Psoas muscle (tissue), 8 donors: ENCODE data around the gene SRI. TPM values are rescaled to one million over a fixed set of nuclear protein-coding genes. Genes with fewer than 3 reads are reported as not detected.

Experiments used
- ATAC-seq, 4 donors: fragments of 200-7000 bp; cut with Tn5 transposase; one replicate each; pipeline ENCODE4 v1.9.1; 2020; ENCODE audit warnings: moderate library complexity in 3 of 4, mild to moderate bottlenecking in 2 of 4
- DNase-seq, 2 donors: peaks; one replicate each; pipeline ENCODE4 v3.0.0-alpha.2; 2020
- H3K27ac ChIP-seq: fragments of 200-600 bp; one replicate; pipeline ENCODE4 v1.8.0; 2022
- H3K27me3 ChIP-seq, 3 donors: fragments of 200-600 bp in 1 of 3; one replicate each; pipeline versions ENCODE4 v1.6.1 to v1.8.0; 2013 to 2022; ENCODE audit warnings: low read length in 2 of 3, mild to moderate bottlenecking in 2 of 3, moderate library complexity in 1 of 3; ENCODE audit not compliant: insufficient read depth in 3 of 3
- H3K36me3 ChIP-seq, 2 donors: fragments of 200-600 bp in 1 of 2; one replicate each; pipeline versions ENCODE4 v1.6.1 to v1.8.0; 2013 to 2022; ENCODE audit warnings: low read depth in 1 of 2, mild to moderate bottlenecking in 1 of 2, moderate library complexity in 1 of 2; ENCODE audit not compliant: insufficient read depth in 1 of 2
- H3K4me1 ChIP-seq: fragments of 200-600 bp; one replicate; pipeline ENCODE4 v1.8.0; 2022
- H3K4me3 ChIP-seq: fragments of 200-600 bp; one replicate; pipeline ENCODE4 v1.8.0; 2022; ENCODE audit warnings: mild to moderate bottlenecking
- H3K9me3 ChIP-seq: fragments of 200-600 bp; one replicate; pipeline ENCODE4 v1.8.0; 2022
- WGBS, 3 donors: extraction: QIAGEN DNeasy Blood & Tissue Kit; methylation state at CpG; one replicate each; pipeline versions ENCODE4 v1.1.6 to v1.1.7; 2013; 5-methylcytosine and 5-hydroxymethylcytosine counted together
- intact Hi-C, 2 donors: fragments of 100-400 bp; cut with DNase I; formaldehyde crosslinking; loops; one replicate each; pipeline versions ENCODE4 v1.11.0 to v1.14.2; 2022
- polyA plus RNA-seq, 3 donors: library from polyadenylated mRNA; stranded (reverse); fragments of 200-250 nt; gene quantifications; one replicate each; pipeline ENCODE4 v1.2.3, GENCODE V29; 2013
- total RNA-seq, 4 donors: library from RNA; stranded (reverse); fragmentation: NEBNext Ultra II Directional in 2 of 4; extraction: Animal tissue kit (Norgen Biotek cat#: 25700) in 2 of 4; gene quantifications; one replicate each; pipeline versions ENCODE4 v1.2.1 to v1.2.4, GENCODE V29; 2021 to 2023
- TF ChIP-seq, protein P1 (sequence below): fragments of 200-600 bp; IDR thresholded peaks from one replicate; pipeline ENCODE4 v1.8.0; 2022; ENCODE audit warnings: antibody characterized with exemption
- donor health status: healthy with polysubstance abuse.
- donor health status: DM: no; HTN: no; CAD: no; lungs with moderate emphysema.
- donor health status: Bipolar disorder and iron deficiency.
- donor health status: healthy.
- donor health status: DM: yes; HTN: yes; CAD: no.
- donor health status: DM: no; HTN: no; CAD: no.
- donor health status: DM: no; HTN: no; CAD: no.
- donor health status: DM: yes; HTN: yes; CAD: no.

The SRI gene
- total and polyA plus RNA-seq, 7 donors = 24.4 to 46.7 (median 38.0) TPM

DNA sequence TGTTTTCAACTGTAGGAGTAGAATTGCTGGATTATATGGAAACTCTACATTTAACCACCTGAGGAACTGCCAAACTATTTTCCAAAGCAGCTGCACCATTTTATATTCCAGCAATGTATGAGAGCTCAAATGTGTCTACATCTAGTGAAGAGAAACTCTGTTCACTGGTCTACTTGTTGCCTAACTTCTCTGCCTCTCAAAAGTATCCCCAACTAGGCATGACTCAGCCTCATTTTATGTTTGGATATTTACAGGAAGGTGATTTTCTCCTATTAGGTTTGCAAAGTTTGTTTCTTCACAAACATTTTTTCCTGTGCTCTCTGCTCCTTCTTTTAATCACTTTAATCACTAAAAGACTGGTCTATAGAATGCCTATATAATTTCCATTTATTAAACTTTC lies 37.1 kb upstream of the SRI start:
- Histone ChIP-seq H3K36me3 (no peaks in the 10 kb centered on the region), H3K9me3 (peaks cover 17% of the 10 kb centered on the region), H3K4me1 (no peaks in the 10 kb centered on the region), H3K27me3 (peaks cover 0 to 6% (median 0%) of the 10 kb centered on the region in 3 donors), H3K4me3 (no peak overlapping the region), H3K27ac (no peak overlapping the region)
- TF ChIP-seq, protein P1, sequence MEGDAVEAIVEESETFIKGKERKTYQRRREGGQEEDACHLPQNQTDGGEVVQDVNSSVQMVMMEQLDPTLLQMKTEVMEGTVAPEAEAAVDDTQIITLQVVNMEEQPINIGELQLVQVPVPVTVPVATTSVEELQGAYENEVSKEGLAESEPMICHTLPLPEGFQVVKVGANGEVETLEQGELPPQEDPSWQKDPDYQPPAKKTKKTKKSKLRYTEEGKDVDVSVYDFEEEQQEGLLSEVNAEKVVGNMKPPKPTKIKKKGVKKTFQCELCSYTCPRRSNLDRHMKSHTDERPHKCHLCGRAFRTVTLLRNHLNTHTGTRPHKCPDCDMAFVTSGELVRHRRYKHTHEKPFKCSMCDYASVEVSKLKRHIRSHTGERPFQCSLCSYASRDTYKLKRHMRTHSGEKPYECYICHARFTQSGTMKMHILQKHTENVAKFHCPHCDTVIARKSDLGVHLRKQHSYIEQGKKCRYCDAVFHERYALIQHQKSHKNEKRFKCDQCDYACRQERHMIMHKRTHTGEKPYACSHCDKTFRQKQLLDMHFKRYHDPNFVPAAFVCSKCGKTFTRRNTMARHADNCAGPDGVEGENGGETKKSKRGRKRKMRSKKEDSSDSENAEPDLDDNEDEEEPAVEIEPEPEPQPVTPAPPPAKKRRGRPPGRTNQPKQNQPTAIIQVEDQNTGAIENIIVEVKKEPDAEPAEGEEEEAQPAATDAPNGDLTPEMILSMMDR = no peak
- no peak for ATAC-seq
- intact Hi-C loops = no loop called here
- DNase-seq = no peak

DNA sequence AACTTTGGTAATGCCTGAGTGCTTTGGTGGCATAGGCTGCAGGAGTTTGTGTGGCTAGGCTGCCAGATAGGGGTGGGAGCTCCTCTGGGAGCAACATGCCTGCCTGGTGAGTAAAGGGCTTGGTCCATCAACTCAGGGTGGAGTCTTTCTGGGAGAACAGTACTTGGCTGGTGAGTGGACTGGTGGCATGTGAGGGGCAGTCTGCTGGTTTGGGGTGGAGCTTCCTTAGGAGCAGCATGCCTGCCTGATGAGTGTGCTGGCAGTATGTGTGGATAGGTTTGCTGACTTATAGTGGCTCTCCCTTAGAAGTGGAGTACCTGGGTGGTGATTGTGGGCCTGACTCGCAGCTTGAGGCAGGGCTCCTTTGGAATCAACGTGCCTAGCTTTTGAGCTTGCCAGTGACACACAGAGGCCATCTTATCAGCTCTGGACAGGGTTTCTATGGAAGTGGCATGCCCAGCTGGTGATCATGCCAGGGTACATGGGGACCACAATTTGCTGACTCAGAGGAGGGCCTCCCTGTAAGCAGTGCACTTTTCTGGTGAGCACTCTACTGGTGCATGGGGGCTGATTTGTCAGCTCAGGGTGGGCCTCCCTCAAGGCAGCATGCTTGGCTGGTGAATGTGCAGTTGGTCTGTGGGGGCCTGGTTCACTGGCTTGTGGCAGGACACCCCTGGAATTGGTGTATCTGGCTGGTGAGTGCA lies 35.0 kb upstream of the SRI start:
- no peak for ATAC-seq
- intact Hi-C loops = no loop called here
- Histone ChIP-seq H3K27ac (no peak overlapping the region), H3K4me3 (no peak overlapping the region), H3K36me3 (no peaks in the 10 kb centered on the region), H3K9me3 (peaks cover 17% of the 10 kb centered on the region), H3K27me3 (peaks cover 0 to 6% (median 0%) of the 10 kb centered on the region in 3 donors), H3K4me1 (no peaks in the 10 kb centered on the region)
- TF ChIP-seq, protein P1 = no peak
- no peak for DNase-seq
- WGBS, 3 donors = 96 to 97% (median 97%) methylated on average over 2 of the region's 2 CpGs

DNA sequence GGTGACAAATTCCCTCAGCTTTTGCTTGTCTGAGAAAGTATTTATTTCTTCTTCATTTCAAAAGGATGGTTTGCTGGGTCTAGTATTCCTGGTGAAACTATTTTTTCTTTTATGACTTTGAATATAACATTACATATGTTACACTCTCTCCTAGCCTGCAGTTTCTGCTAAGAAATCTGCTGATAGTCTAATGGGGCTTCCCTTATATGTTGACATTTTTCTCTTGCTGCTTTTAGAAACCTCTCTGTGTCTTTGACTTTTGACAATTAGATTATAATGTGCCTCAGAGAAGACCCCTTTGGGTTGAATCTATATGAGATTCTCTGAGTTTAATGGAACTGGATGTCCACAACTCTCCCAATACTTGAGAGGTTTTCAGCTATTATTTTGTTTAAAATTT lies 33.8 kb upstream of the SRI start:
- no peaks in the 10 kb centered on the region for H3K4me1 ChIP-seq
- TF ChIP-seq, protein P1 = no peak
- DNase-seq (no peak), ATAC-seq (no peak)
- intact Hi-C loops = no loop called here
- H3K4me3 ChIP-seq = no peak overlapping the region
- no peaks in the 10 kb centered on the region for H3K36me3 ChIP-seq
- peaks cover 17% of the 10 kb centered on the region for H3K9me3 ChIP-seq
- no peak overlapping the region for H3K27ac ChIP-seq
- peaks cover 0 to 6% (median 0%) of the 10 kb centered on the region in 3 donors for H3K27me3 ChIP-seq

DNA sequence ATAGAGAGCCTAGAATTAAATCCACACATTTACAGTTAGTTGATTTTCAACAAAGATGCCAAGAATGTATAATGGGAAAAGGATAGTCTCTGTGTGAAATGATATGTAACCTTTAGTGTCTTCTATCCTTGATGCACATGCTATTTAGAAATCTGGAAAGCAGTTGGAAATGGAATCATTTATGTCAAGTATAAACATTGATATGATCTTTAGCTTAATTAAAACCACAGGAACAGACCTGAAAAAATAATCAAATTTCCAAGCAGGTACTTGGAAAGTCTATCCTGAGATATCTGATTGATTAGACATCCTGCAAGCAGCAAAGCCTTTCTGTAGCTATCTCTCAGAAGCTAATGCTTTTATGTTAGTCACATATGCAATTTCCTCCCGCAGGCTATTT lies 24.4 kb upstream of the SRI start:
- H3K4me1 ChIP-seq = no peaks in the 10 kb centered on the region
- H3K27me3 ChIP-seq = no peaks in the 10 kb centered on the region
- TF ChIP-seq, protein P1 = no peak
- H3K27ac ChIP-seq = no peak overlapping the region
- WGBS, 3 donors = 93 to 100% (median 96%) methylated on average over 1 of the region's 1 CpG
- no peaks in the 10 kb centered on the region for H3K36me3 ChIP-seq
- H3K9me3 ChIP-seq = no peaks in the 10 kb centered on the region
- intact Hi-C loops = loop anchor here in 1 of 2 donors (5.0 kb wide), 1 partner anchor 118 kb away; no protein-coding TSS in a partner anchor
- ATAC-seq (no peak), DNase-seq (no peak)
- no peak overlapping the region for H3K4me3 ChIP-seq
